AG04450 (cell line): ENCODE data around the gene NRCAM. TPM values are rescaled to one million over a fixed set of nuclear protein-coding genes. Genes with fewer than 3 reads are reported as not detected.

Experiments
- CTCF ChIA-PET: fragments of 300-600, 350-600 bp; formaldehyde crosslinking; extraction: SDS; loops from one replicate; lab custom pipeline; 2022; ENCODE audit warnings: antibody characterized with exemption, inconsistent platforms; lab: Charles Lee
- POLR2A ChIA-PET: fragments of 350-600 bp; formaldehyde crosslinking; extraction: SDS; loops from one replicate; lab custom pipeline; 2021; ENCODE audit warnings: antibody characterized with exemption, inconsistent platforms; lab: Yijun Ruan, JAX
- DNase-seq: peaks from one replicate; pipeline ENCODE4 v3.0.0-alpha.2; 2011; ENCODE audit warnings: low read depth, low spot score
- H3K27ac ChIP-seq: one replicate; pipeline ENCODE4 v1.5.1; 2012; ENCODE audit warnings: low read depth, low read length, control low read depth
- H3K27me3 ChIP-seq: one replicate; pipeline ENCODE4 v1.6.0; 2012; ENCODE audit warnings: low read length; ENCODE audit not compliant: control insufficient read depth, insufficient read depth
- H3K4me3 ChIP-seq: 2 replicates; pipeline ENCODE4 v1.5.1; 2011; ENCODE audit warnings: mild to moderate bottlenecking, low read depth, low read length, control low read depth
- H3K9me3 ChIP-seq: 2 replicates; pipeline ENCODE4 v1.5.1; 2012; ENCODE audit warnings: low read length; ENCODE audit not compliant: control insufficient read depth, insufficient read depth
- CTCF ChIP-seq: IDR thresholded peaks from 2 replicates; pipeline ENCODE4 v1.5.1; 2011; ENCODE audit warnings: low read depth, low read length, control low read depth, inconsistent platforms
- polyA plus RNA-seq: library from polyadenylated mRNA; depleted of rRNA; stranded (reverse); fragments of >200 nt; gene quantifications from 2 replicates; pipeline ENCODE4 v1.2.3, GENCODE V29; 2011

NRCAM gene
- polyA plus RNA-seq, 1 experiment = 0.66 TPM

GRCh38 chr7:108137993-108138392 is 318.2 kb downstream of the NRCAM start:
- POLR2A ChIA-PET = no interaction called here

DNA sequence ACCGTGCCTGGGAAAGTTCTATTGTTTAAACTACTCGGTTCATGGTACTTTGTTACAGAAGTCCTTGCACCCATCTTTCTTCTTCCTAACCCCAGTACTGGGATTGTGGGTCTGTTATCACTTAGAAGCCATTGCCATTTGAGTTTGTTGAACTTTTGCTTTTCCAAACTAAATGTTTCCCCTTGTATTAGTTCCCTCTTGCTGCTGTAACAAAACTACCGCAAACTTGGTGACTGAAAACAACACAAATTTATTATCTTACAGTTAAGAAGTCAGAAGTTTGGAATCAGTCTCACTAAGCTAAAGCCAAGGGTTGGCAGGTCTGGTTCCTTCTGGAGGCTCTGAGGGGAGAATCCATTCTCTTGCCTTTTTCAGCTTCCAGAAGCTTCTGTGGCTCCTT is 319.2 kb downstream of the NRCAM start:
- POLR2A ChIA-PET = no interaction called here
- no peak overlapping the region for H3K27ac ChIP-seq
- no peaks in the 10 kb centered on the region for H3K9me3 ChIP-seq
- no peak for TF ChIP-seq CTCF
- no peak overlapping the region for H3K4me3 ChIP-seq
- CTCF ChIA-PET = no interaction called here
- DNase-seq = no peak
- H3K27me3 ChIP-seq = peaks cover 3% of the 10 kb centered on the region

More at GRCh38 chr7:108137993-108138392, 318.2 kb downstream of the NRCAM start:
- CTCF ChIA-PET = interaction anchor here (0.6 to 1.2 kb wide), 3 partner anchors 8 to 263 kb away, joined by 3 to 4 read pairs (median 3); no protein-coding TSS in a partner anchor
- H3K9me3 ChIP-seq = no peaks in the 10 kb centered on the region
- DNase-seq = no peak
- TF ChIP-seq CTCF = no peak
- H3K27me3 ChIP-seq = peaks cover 3% of the 10 kb centered on the region
- H3K27ac ChIP-seq = no peak overlapping the region
- no peak overlapping the region for H3K4me3 ChIP-seq

- Histone ChIP-seq H3K9me3 (no peaks in the 10 kb centered on the region), H3K27ac (no peak overlapping the region), H3K27me3 (peaks cover 3% of the 10 kb centered on the region), H3K4me3 (no peak overlapping the region)
- ChIA-PET CTCF (interaction anchor here (0.7 to 1.5 kb wide), 2 partner anchors 9 to 484 kb away, joined by 3 to 7 read pairs; no protein-coding TSS in a partner anchor), POLR2A (no interaction called here)
- TF ChIP-seq CTCF = no peak
- DNase-seq = no peak
These were observed 320.0 kb downstream of the NRCAM start for GRCh38 chr7:108136191-108136688.

DNA sequence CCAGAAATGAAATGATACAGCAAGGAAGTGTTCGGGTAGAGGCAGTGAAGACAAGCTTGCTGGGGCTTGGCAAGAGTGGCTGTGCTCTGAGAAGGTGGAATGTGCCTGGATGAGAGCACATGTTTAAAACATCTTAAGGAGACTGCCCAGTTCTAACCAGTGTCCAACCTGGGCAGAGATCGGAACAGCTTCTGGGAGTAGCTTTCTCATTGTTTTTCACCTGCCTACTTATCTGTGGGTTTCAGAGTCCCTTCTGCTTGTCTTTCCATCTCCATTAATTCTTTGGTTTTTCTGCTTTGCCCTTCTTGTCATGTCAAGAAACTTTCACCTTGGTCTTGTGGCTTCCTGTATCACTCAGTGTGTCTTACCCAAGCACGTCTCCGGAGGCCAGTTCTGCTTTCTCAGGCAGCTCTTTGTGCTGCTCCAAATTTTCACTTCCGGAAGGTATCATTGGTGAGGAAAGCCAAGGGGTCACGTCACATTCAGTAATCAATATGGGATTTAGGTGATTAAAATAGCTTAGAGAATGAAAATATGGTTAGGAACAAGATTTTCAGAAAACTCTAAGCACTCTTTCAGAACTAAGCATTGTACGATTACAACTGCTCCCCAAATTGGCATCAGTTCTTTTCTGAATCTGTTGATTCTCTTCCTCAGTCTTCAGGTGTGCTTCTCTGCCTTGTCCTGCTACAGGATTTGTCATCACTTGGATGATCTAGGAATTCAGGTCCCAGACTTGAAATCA is 320.6 kb downstream of the NRCAM start:
- no peak for DNase-seq
- ChIA-PET POLR2A (no interaction called here), CTCF (interaction anchor here (1.5 kb wide), 1 partner anchor 10 kb away, joined by 7 read pairs; no protein-coding TSS in a partner anchor)
- H3K27ac ChIP-seq = no peak overlapping the region
- TF ChIP-seq CTCF = no peak
- H3K9me3 ChIP-seq = no peaks in the 10 kb centered on the region
- no peaks in the 10 kb centered on the region for H3K27me3 ChIP-seq
- no peak overlapping the region for H3K4me3 ChIP-seq

GRCh38 chr7:108134486-108134885 is 321.8 kb downstream of the NRCAM start:
- no peaks in the 10 kb centered on the region for H3K27me3 ChIP-seq
- H3K9me3 ChIP-seq = no peaks in the 10 kb centered on the region
- DNase-seq = no peak
- TF ChIP-seq CTCF = no peak
- no peak overlapping the region for H3K27ac ChIP-seq
- H3K4me3 ChIP-seq = no peak overlapping the region
- ChIA-PET CTCF (no interaction called here), POLR2A (no interaction called here)
